Hepatocyte (in vitro differentiated cells): ENCODE measurements around the gene SNRNP25. TPM values are rescaled to one million over a fixed set of nuclear protein-coding genes. Genes with fewer than 3 reads are reported as not detected.

Experiments
- DNase-seq: peaks from one replicate; pipeline ENCODE4 v3.0.0-alpha.2; 2016; ENCODE audit warnings: low spot score
- H2AFZ ChIP-seq: fragments of 200-600 bp; sonication (generic); 2 replicates; pipeline ENCODE4 v1.6.0; 2016; ENCODE audit warnings: antibody characterized with exemption, mild to moderate bottlenecking
- H3K27ac ChIP-seq: fragments of 200-600 bp; sonication (generic); 2 replicates; pipeline ENCODE4 v1.5.1; 2016; ENCODE audit warnings: mild to moderate bottlenecking
- H3K27me3 ChIP-seq: fragments of 200-600 bp; sonication (generic); 2 replicates; pipeline ENCODE4 v1.6.1; 2016
- H3K36me3 ChIP-seq: fragments of 200-600 bp; sonication (generic); replicated peaks from 2 replicates; pipeline ENCODE4 v1.5.1; 2016; ENCODE audit warnings: low read depth; ENCODE audit not compliant: insufficient read depth
- H3K4me1 ChIP-seq: fragments of 200-600 bp; sonication (generic); 2 replicates; pipeline ENCODE4 v1.5.1; 2016; ENCODE audit warnings: mild to moderate bottlenecking, moderate library complexity; ENCODE audit not compliant: insufficient read depth
- H3K4me2 ChIP-seq: fragments of 200-600 bp; sonication (generic); 2 replicates; pipeline ENCODE4 v1.6.0; 2016
- H3K4me3 ChIP-seq: fragments of 200-600 bp; sonication (generic); 2 replicates; pipeline ENCODE4 v1.5.1; 2016; ENCODE audit warnings: mild to moderate bottlenecking
- H3K79me2 ChIP-seq: fragments of 200-600 bp; sonication (generic); 2 replicates; pipeline ENCODE4 v1.6.0; 2017; ENCODE audit warnings: mild to moderate bottlenecking
- H3K9me2 ChIP-seq: fragments of 200-600 bp; sonication (generic); replicated peaks from 2 replicates; pipeline ENCODE4 v1.6.0; 2017; ENCODE audit warnings: mild to moderate bottlenecking; ENCODE audit not compliant: insufficient read depth
- H3K9me3 ChIP-seq: fragments of 200-600 bp; sonication (generic); 2 replicates; pipeline ENCODE4 v1.5.1; 2016; ENCODE audit warnings: low read depth, mild to moderate bottlenecking
- H4K20me1 ChIP-seq: fragments of 200-600 bp; sonication (generic); 2 replicates; pipeline ENCODE4 v1.6.0; 2016; ENCODE audit warnings: mild to moderate bottlenecking; ENCODE audit not compliant: insufficient read depth, poor library complexity, severe bottlenecking
- EZH2 ChIP-seq: fragments of 200-600 bp; sonication (generic); IDR thresholded peaks from 2 replicates; pipeline ENCODE4 v1.6.1; 2016; ENCODE audit warnings: antibody characterized with exemption, mild to moderate bottlenecking, borderline replicate concordance
- EZH2phosphoT487 ChIP-seq: fragments of 200-600 bp; sonication (generic); IDR thresholded peaks from one replicate; pipeline ENCODE4 v1.6.1; 2018; ENCODE audit warnings: antibody characterized with exemption, mild to moderate bottlenecking, low read depth, moderate library complexity; ENCODE audit not compliant: unreplicated experiment, severe bottlenecking
- WGBS: methylation state at CpG from one replicate; pipeline ENCODE4 v1.1.6; 2016; ENCODE audit warnings: low lambda C conversion rate; ENCODE audit errors: missing lambda C conversion rate; 5-methylcytosine and 5-hydroxymethylcytosine counted together
- polyA plus RNA-seq: library from polyadenylated mRNA; unstranded; fragments of >200 nt; fragmentation: Nextera tagmentation; extraction: Ambion mirVana; gene quantifications from 2 replicates; pipeline ENCODE4 v1.2.1, GENCODE V29; 2016
- total RNA-seq: library from RNA; depleted of rRNA; stranded (reverse); fragments of >200 nt; gene quantifications from 2 replicates; pipeline ENCODE4 v1.2.3, GENCODE V29; 2014
- TF ChIP-seq, protein P1 (sequence below): fragments of 200-600 bp; sonication (generic); IDR thresholded peaks from 2 replicates; pipeline ENCODE4 v1.5.1; 2016; ENCODE audit warnings: antibody characterized with exemption, mild to moderate bottlenecking; ENCODE audit not compliant: poor library complexity

The SNRNP25 gene
- total and polyA plus RNA-seq, 2 experiments from 2014 or later = 18.3 to 35.3 TPM

DNA sequence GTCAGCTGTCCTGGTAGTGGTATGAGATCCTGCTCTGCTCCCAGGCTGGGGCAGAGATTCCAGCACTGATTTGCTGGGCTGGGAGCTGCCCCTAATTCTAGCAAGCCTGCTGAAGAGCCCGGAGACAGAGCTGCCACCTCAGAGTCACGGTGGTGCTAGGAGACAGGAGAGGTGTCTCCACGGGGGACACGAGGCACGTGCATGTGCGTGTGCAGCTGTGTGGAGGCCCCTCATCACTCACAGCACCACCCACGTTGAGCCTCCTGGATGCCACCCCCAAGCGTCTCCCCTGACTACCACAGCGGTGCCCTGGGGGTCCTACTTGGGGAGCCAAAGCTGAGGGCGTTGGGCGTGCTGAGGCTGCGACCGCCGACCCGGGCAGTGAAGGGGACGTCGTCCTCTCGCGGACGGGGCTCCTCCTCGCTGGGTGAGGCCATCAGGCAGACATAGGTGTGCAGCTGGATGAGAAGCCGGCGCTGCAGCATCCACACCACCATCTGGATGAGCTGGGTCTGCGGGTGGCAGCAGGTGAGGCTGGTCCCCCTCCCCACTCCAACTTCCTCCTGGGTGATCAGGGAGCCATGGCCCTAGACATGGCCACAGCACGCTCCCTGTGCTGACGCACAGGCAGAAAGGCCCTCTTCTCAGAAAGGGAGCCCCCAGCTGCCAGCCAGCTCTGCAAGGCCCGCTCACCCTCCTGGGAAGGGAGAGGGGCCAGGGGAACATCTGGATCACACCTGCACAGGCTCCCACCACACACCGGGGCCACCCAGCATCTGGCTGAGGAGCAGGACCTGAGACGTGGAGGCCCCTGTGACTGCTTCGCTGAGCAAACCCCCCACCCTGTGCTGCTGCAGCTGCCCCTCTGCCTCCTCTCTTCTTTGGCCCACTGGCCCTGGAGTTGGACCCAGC is 36.0 kb downstream of the SNRNP25 start:
- Histone ChIP-seq H3K4me3 (no peak overlapping the region), H2AFZ (no peak overlapping the region), H3K36me3 (no peaks in the 10 kb centered on the region), H3K27me3 (no peaks in the 10 kb centered on the region), H3K4me1 (no peaks in the 10 kb centered on the region), H3K27ac (no peak overlapping the region), H3K4me2 (no peak overlapping the region), H3K9me2 (no peaks in the 10 kb centered on the region), H3K9me3 (no peaks in the 10 kb centered on the region), H4K20me1 (no peaks in the 10 kb centered on the region), H3K79me2 (no peaks in the 10 kb centered on the region)
- WGBS = 98% methylated on average over 26 of the region's 30 CpGs
- DNase-seq = no peak
- TF ChIP-seq EZH2phosphoT487 = no peak
- TF ChIP-seq EZH2 = no peak
- TF ChIP-seq, protein P1, sequence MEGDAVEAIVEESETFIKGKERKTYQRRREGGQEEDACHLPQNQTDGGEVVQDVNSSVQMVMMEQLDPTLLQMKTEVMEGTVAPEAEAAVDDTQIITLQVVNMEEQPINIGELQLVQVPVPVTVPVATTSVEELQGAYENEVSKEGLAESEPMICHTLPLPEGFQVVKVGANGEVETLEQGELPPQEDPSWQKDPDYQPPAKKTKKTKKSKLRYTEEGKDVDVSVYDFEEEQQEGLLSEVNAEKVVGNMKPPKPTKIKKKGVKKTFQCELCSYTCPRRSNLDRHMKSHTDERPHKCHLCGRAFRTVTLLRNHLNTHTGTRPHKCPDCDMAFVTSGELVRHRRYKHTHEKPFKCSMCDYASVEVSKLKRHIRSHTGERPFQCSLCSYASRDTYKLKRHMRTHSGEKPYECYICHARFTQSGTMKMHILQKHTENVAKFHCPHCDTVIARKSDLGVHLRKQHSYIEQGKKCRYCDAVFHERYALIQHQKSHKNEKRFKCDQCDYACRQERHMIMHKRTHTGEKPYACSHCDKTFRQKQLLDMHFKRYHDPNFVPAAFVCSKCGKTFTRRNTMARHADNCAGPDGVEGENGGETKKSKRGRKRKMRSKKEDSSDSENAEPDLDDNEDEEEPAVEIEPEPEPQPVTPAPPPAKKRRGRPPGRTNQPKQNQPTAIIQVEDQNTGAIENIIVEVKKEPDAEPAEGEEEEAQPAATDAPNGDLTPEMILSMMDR = no peak

- no peaks in the 10 kb centered on the region for H3K27me3 ChIP-seq
- peak; percentile 63 for DNase-seq
- no peak overlapping the region for H3K4me2 ChIP-seq
- no peaks in the 10 kb centered on the region for H3K79me2 ChIP-seq
- TF ChIP-seq EZH2phosphoT487 (no peak), EZH2 (no peak)
- H3K4me3 ChIP-seq = no peak overlapping the region
- H3K36me3 ChIP-seq = no peaks in the 10 kb centered on the region
- H4K20me1 ChIP-seq = no peaks in the 10 kb centered on the region
- H3K27ac ChIP-seq = peak overlapping the region; percentile 23
- no peaks in the 10 kb centered on the region for H3K9me3 ChIP-seq
- no peaks in the 10 kb centered on the region for H3K4me1 ChIP-seq
- H3K9me2 ChIP-seq = no peaks in the 10 kb centered on the region
- WGBS = 47% methylated on average over 9 of the region's 9 CpGs
- H2AFZ ChIP-seq = no peak overlapping the region
Observed at GRCh38 chr16:91484-91883, 37.9 kb downstream of the SNRNP25 start.

DNA sequence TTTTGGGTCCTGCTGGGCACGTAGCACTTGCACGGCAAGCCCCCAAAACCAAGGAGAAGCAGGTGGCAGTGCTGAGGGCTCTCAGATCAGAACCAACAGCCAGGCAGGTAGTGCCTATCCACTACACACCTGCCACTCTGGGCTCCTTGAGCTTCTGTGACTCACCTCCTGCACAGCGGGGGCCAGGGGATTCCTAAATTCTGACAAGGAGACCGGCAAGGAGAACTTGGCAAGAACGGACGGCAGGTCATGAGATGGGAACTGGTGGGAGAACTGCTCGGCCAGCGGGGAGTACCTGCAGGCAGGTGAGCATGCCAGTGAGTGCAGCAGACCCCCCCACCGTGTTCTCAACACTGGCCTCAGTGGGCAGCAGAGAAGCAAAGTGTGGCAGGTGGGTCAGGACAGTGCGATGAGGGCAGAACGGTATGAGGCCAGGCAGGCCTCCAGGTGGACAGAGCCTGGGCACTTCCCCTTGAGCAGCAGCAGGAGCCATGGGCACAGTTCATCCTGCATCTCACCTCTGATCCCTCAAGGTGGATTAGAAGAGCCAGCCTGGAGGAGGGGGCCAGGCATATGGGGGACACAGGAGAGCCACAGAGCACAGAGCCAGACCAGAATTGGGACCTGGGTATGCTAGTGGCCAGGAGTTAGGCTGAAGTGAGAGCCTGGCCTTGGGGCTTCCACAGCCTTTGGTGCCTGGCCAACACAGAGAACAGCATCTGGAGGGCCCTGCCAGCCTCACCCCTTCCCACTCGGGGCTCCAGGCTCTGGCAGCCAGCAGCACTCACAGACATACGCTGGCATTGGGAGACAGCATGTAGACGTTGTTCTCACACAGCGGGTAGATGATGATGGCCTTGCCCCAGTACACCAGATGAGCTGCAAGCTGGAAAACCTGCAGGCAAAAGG is 39.1 kb downstream of the SNRNP25 start:
- H3K36me3 ChIP-seq = no peaks in the 10 kb centered on the region
- H3K9me2 ChIP-seq = no peaks in the 10 kb centered on the region
- no peak for DNase-seq
- 95% methylated on average over 15 of the region's 15 CpGs for whole genome bisulfite sequencing
- H3K27me3 ChIP-seq = no peaks in the 10 kb centered on the region
- no peak overlapping the region for H3K4me3 ChIP-seq
- H3K79me2 ChIP-seq = no peaks in the 10 kb centered on the region
- TF ChIP-seq, protein P1 = no peak
- no peaks in the 10 kb centered on the region for H3K4me1 ChIP-seq
- no peaks in the 10 kb centered on the region for H4K20me1 ChIP-seq
- no peak overlapping the region for H3K27ac ChIP-seq
- no peaks in the 10 kb centered on the region for H3K9me3 ChIP-seq
- H3K4me2 ChIP-seq = no peak overlapping the region
- no peak overlapping the region for H2AFZ ChIP-seq

- H3K4me3 ChIP-seq = no peak overlapping the region
- WGBS = 89% methylated on average over 5 of the region's 5 CpGs
- H3K27me3 ChIP-seq = no peaks in the 10 kb centered on the region
- H3K9me3 ChIP-seq = no peaks in the 10 kb centered on the region
- no peak overlapping the region for H3K27ac ChIP-seq
- DNase-seq = no peak
- TF ChIP-seq, protein P1 = no peak
- TF ChIP-seq EZH2 (no peak), EZH2phosphoT487 (no peak)
- H3K4me1 ChIP-seq = no peaks in the 10 kb centered on the region
- H3K4me2 ChIP-seq = no peak overlapping the region
- no peaks in the 10 kb centered on the region for H3K36me3 ChIP-seq
- H2AFZ ChIP-seq = no peak overlapping the region
- H3K79me2 ChIP-seq = no peaks in the 10 kb centered on the region
- no peaks in the 10 kb centered on the region for H4K20me1 ChIP-seq
- H3K9me2 ChIP-seq = no peaks in the 10 kb centered on the region
Observed at GRCh38 chr16:94918-95265, 41.3 kb downstream of the SNRNP25 start.
